NK-92 treated with Interleukin-12 subunit alpha and Interleukin-12 subunit beta, amount 100 ng/mL, for 24 hours (cell line): ENCODE results near the gene TEDC2.
"Not testable (repeated sequence)": the region's sequence is repeated elsewhere in the genome, so short reads cannot be mapped to it uniquely, and the experiment has no call there.

Source experiments
- DNase-seq: peaks from one replicate; lab custom pipeline; 2025; lab: John Stamatoyannopoulos, UW

TEDC2 gene

GRCh38 chr16:2459647-2460390 lies at the start of gene TEDC2:
Gene TEDC2, plus strand, starts transcription at chr16:2460109. Its CDS starts 36 bp downstream, at chr16:2460145.
- DNase-seq = peak; percentile 95

- no peak for DNase-seq
These were observed 44.8 kb upstream of the TEDC2 start for GRCh38 chr16:2415085-2415484.

- DNase-seq = no peak
These were observed 39.9 kb upstream of the TEDC2 start for GRCh38 chr16:2420035-2420434.

- DNase-seq = no peak
These were observed 37.6 kb upstream of the TEDC2 start for GRCh38 chr16:2422123-2422867.

GRCh38 chr16:2424061-2425007 lies 35.6 kb upstream of the TEDC2 start:
- no peak for DNase-seq

GRCh38 chr16:2425008-2425518 lies 34.8 kb upstream of the TEDC2 start:
- no peak for DNase-seq

GRCh38 chr16:2425825-2426430 lies 34.0 kb upstream of the TEDC2 start:
- DNase-seq = no peak

GRCh38 chr16:2426941-2427361 lies 33.0 kb upstream of the TEDC2 start:
- no peak for DNase-seq

- no peak for DNase-seq
These were observed 32.4 kb upstream of the TEDC2 start for GRCh38 chr16:2427526-2427925.

GRCh38 chr16:2428051-2428783 lies 31.7 kb upstream of the TEDC2 start:
- DNase-seq = no peak

- no peak for DNase-seq
These were observed 31.2 kb upstream of the TEDC2 start for GRCh38 chr16:2428784-2429033.

- DNase-seq = peak; percentile 95
These were observed 30.7 kb upstream of the TEDC2 start, which contains the start of gene CCNF for GRCh38 chr16:2429034-2429770. Gene CCNF, plus strand, starts transcription at chr16:2429447. Its CDS starts 35 bp downstream, at chr16:2429482.

GRCh38 chr16:2429771-2430663 lies 29.9 kb upstream of the TEDC2 start:
- DNase-seq = no peak

- no peak for DNase-seq
These were observed 27.6 kb upstream of the TEDC2 start for GRCh38 chr16:2432286-2432685.

GRCh38 chr16:2432801-2433505 lies 27.0 kb upstream of the TEDC2 start:
- no peak for DNase-seq

- not testable (repeated sequence) for DNase-seq
These were observed 24.7 kb upstream of the TEDC2 start for GRCh38 chr16:2435236-2435635.

- DNase-seq = no peak
These were observed 23.8 kb upstream of the TEDC2 start for GRCh38 chr16:2436110-2436509.

- DNase-seq = no peak
These were observed 22.7 kb upstream of the TEDC2 start for GRCh38 chr16:2437032-2437790.
